Neuronal stem cell (in vitro differentiated cells): ENCODE measurements around the gene ARHGAP25.

Experiments
- DNase-seq: peaks from one replicate; pipeline ENCODE4 v3.0.0-alpha.2; 2013; ENCODE audit warnings: low spot score
- H2AFZ ChIP-seq: one replicate; pipeline ENCODE4 v1.6.1; 2013; ENCODE audit warnings: mild to moderate bottlenecking, low read length, inconsistent platforms
- H2AK5ac ChIP-seq: 2 replicates; pipeline ENCODE4 v1.6.1; 2013; ENCODE audit warnings: low read depth, mild to moderate bottlenecking, inconsistent platforms, low read length, moderate library complexity, mixed read lengths
- H2BK120ac ChIP-seq: 2 replicates; pipeline ENCODE4 v1.6.1; 2013; ENCODE audit warnings: low read depth, mild to moderate bottlenecking, inconsistent platforms, low read length, moderate library complexity, mixed read lengths
- H2BK12ac ChIP-seq: one replicate; pipeline ENCODE4 v1.6.1; 2013; ENCODE audit warnings: low read length, inconsistent platforms
- H2BK15ac ChIP-seq: 2 replicates; pipeline ENCODE4 v1.6.1; 2013; ENCODE audit warnings: mild to moderate bottlenecking, low read length, inconsistent platforms, mixed read lengths
- H2BK5ac ChIP-seq: one replicate; pipeline ENCODE4 v1.6.1; 2013; ENCODE audit warnings: inconsistent platforms, mild to moderate bottlenecking, low read length, moderate library complexity
- H3K14ac ChIP-seq: one replicate; pipeline ENCODE4 v1.6.1; 2013; ENCODE audit warnings: low read length, inconsistent platforms
- H3K18ac ChIP-seq: 2 replicates; pipeline ENCODE4 v1.6.1; 2013; ENCODE audit warnings: low read length, inconsistent platforms
- H3K23ac ChIP-seq: 2 replicates; pipeline ENCODE4 v1.6.1; 2013; ENCODE audit warnings: low read depth, mild to moderate bottlenecking, mixed read lengths, low read length, inconsistent platforms; ENCODE audit not compliant: poor library complexity
- H3K27ac ChIP-seq: replicated peaks from 3 replicates; pipeline ENCODE4 v1.5.1; 2013; ENCODE audit warnings: low read length, inconsistent platforms
- H3K27me3 ChIP-seq, 3 experiments: 2 replicates each; pipeline ENCODE4 v1.6.1; 2013; ENCODE audit warnings: low read length in 3 of 3, mild to moderate bottlenecking in 2 of 3, inconsistent platforms in 1 of 3, low read depth in 1 of 3, mixed read lengths in 1 of 3, moderate library complexity in 1 of 3; ENCODE audit not compliant: control insufficient read depth in 3 of 3, insufficient read depth in 3 of 3
- H3K36me3 ChIP-seq, 2 donors: replicated peaks in 1 of 2; 2 replicates each; pipeline ENCODE4 v1.6.1; 2013; ENCODE audit warnings: low read length in 2 of 2; ENCODE audit not compliant: control insufficient read depth in 2 of 2, insufficient read depth in 2 of 2
- H3K4ac ChIP-seq: 2 replicates; pipeline ENCODE4 v1.6.1; 2013; ENCODE audit warnings: inconsistent platforms, mild to moderate bottlenecking, low read length, moderate library complexity
- H3K4me1 ChIP-seq, 2 donors: 1 replicate in 1 of 2; 2 replicates in 1 of 2; pipeline ENCODE4 v1.6.1; 2013; ENCODE audit warnings: low read length in 2 of 2, low read depth in 1 of 2; ENCODE audit not compliant: control insufficient read depth in 2 of 2, insufficient read depth in 1 of 2
- H3K4me2 ChIP-seq: one replicate; pipeline ENCODE4 v1.6.1; 2013; ENCODE audit warnings: mild to moderate bottlenecking, low read length, inconsistent platforms; ENCODE audit not compliant: insufficient read depth, poor library complexity, severe bottlenecking
- H3K4me3 ChIP-seq, 2 donors: 2 replicates each; pipeline ENCODE4 v1.5.1; 2013; ENCODE audit warnings: low read length in 2 of 2, mild to moderate bottlenecking in 2 of 2, inconsistent platforms in 1 of 2, moderate library complexity in 1 of 2
- H3K79me1 ChIP-seq: one replicate; pipeline ENCODE4 v1.6.1; 2013; ENCODE audit warnings: low read depth, mild to moderate bottlenecking, inconsistent platforms, low read length, moderate library complexity
- H3K9ac ChIP-seq: one replicate; pipeline ENCODE4 v1.6.1; 2013; ENCODE audit warnings: mild to moderate bottlenecking, low read depth, low read length, inconsistent platforms; ENCODE audit not compliant: poor library complexity
- H3K9me3 ChIP-seq, 2 donors: replicated peaks in 1 of 2; 2 replicates each; pipeline versions ENCODE3 to v1.6.1; 2013; ENCODE audit warnings: low read length in 2 of 2, mild to moderate bottlenecking in 2 of 2, inconsistent platforms in 1 of 2, low read depth in 1 of 2, mixed read lengths in 1 of 2, moderate library complexity in 1 of 2; ENCODE audit not compliant: control insufficient read depth in 2 of 2, insufficient read depth in 1 of 2
- H4K8ac ChIP-seq: one replicate; pipeline ENCODE4 v1.6.1; 2013; ENCODE audit warnings: low read depth, mild to moderate bottlenecking, inconsistent platforms, low read length, moderate library complexity
- H4K91ac ChIP-seq: one replicate; pipeline ENCODE4 v1.6.1; 2013; ENCODE audit warnings: low read length, low read depth, mild to moderate bottlenecking, inconsistent platforms; ENCODE audit not compliant: poor library complexity
- WGBS, 2 donors: extraction: QIAGEN DNeasy Blood & Tissue Kit; methylation state at CpG; one replicate each; pipeline ENCODE4 v1.1.7; 2013; ENCODE audit warnings: missing lambda C conversion rate in 2 of 2, mixed read lengths in 1 of 2; ENCODE audit not compliant: insufficient read length in 2 of 2, insufficient replicate concordance in 1 of 2; ENCODE audit errors: extremely low coverage in 2 of 2; 5-methylcytosine and 5-hydroxymethylcytosine counted together

ARHGAP25 gene

GRCh38 chr2:68779595-68779994 is 45.0 kb downstream of the ARHGAP25 start:
- H3K79me1 ChIP-seq: no peaks in the 10 kb centered on the region
- no peak overlapping the region for H3K9ac ChIP-seq
- no peak overlapping the region for H2BK120ac ChIP-seq
- no peak overlapping the region for H4K91ac ChIP-seq
- H2AK5ac ChIP-seq: no peak overlapping the region
- DNase-seq: no peak
- no peak overlapping the region for H3K4ac ChIP-seq
- H4K8ac ChIP-seq: no peak overlapping the region
- no peak overlapping the region for H3K27ac ChIP-seq
- H3K4me1 ChIP-seq: no peaks in the 10 kb centered on the region
- H3K23ac ChIP-seq: no peak overlapping the region
- no peaks in the 10 kb centered on the region for H3K9me3 ChIP-seq
- H3K14ac ChIP-seq: no peak overlapping the region
- no peak overlapping the region for H3K4me3 ChIP-seq
- no peak overlapping the region for H2BK5ac ChIP-seq
- H2BK12ac ChIP-seq: no peak overlapping the region
- no peak overlapping the region for H3K4me2 ChIP-seq
- no peaks in the 10 kb centered on the region for H3K36me3 ChIP-seq
- H2BK15ac ChIP-seq: no peak overlapping the region
- H2AFZ ChIP-seq: no peak overlapping the region
- no peaks in the 10 kb centered on the region for H3K27me3 ChIP-seq
- no peak overlapping the region for H3K18ac ChIP-seq

GRCh38 chr2:68784188-68784587 is 49.6 kb downstream of the ARHGAP25 start:
- no peak for DNase-seq
- Histone ChIP-seq H4K8ac (no peak overlapping the region), H3K4ac (no peak overlapping the region), H3K27ac (no peak overlapping the region), H2BK12ac (no peak overlapping the region), H2BK120ac (no peak overlapping the region), H3K79me1 (no peaks in the 10 kb centered on the region), H3K4me3 (no peak overlapping the region), H3K9me3 (no peaks in the 10 kb centered on the region), H3K4me1 (no peaks in the 10 kb centered on the region), H3K9ac (no peak overlapping the region), H2AFZ (no peak overlapping the region), H3K18ac (no peak overlapping the region), H3K36me3 (no peaks in the 10 kb centered on the region), H2BK5ac (no peak overlapping the region), H3K4me2 (no peak overlapping the region), H3K14ac (no peak overlapping the region), H2AK5ac (no peak overlapping the region), H4K91ac (no peak overlapping the region), H3K27me3 (no peaks in the 10 kb centered on the region), H3K23ac (no peak overlapping the region), H2BK15ac (no peak overlapping the region)
- no CpG with 5 or more reads among the region's 2 CpGs for WGBS, 2 donors

DNA sequence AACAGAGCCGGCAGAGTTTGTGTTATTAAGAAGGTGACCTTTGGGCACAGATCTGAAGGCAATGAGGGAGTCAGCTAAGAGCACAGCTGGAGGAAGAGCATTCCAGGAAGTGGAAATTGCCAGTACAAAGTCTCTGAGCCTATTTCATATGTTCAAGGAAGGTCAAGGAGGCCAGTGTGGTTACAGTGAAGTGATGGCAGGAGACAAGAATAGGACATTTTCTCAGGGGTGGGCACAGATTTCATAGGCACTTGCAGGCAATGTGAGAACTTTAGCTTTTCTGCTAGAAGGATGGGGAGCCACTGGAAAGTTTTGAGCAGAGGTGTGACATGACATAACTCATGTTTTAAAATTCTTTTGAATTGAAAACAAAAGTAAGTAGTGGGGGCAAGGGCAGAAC is 50.3 kb downstream of the ARHGAP25 start:
- Histone ChIP-seq H3K23ac (no peak overlapping the region), H2BK5ac (no peak overlapping the region), H2AFZ (no peak overlapping the region), H2BK12ac (no peak overlapping the region), H2AK5ac (no peak overlapping the region), H3K9ac (no peak overlapping the region), H3K9me3 (no peaks in the 10 kb centered on the region), H4K8ac (no peak overlapping the region), H3K79me1 (no peaks in the 10 kb centered on the region), H3K18ac (no peak overlapping the region), H2BK120ac (no peak overlapping the region), H3K36me3 (no peaks in the 10 kb centered on the region), H3K27me3 (no peaks in the 10 kb centered on the region), H2BK15ac (no peak overlapping the region), H4K91ac (no peak overlapping the region), H3K27ac (no peak overlapping the region), H3K4me2 (no peak overlapping the region), H3K4me1 (no peaks in the 10 kb centered on the region), H3K4ac (no peak overlapping the region), H3K4me3 (no peak overlapping the region), H3K14ac (no peak overlapping the region)
- DNase-seq: no peak
- WGBS, 2 donors: no CpG with 5 or more reads among the region's 1 CpG

DNA sequence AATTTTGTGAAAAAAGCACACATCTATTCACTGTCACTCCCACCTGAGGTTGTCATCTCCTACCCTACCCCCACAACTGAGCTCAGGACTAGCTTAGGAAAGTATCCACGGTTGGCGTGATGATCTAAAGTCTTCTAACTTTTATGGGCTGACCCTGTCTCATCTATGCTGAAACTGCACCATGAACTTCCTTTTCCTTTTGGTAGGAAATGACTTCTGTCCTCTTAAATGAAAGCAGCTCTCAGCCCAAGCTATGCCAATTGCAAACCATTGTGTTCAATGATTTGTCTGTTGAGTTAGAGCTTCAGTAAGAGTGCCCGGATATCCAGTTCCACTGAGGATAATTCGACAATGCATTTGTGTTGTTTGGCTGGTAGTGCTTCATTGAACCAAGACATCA is 52.7 kb downstream of the ARHGAP25 start:
- no peaks in the 10 kb centered on the region for H3K27me3 ChIP-seq
- H3K4me2 ChIP-seq: no peak overlapping the region

More for the DNA sequence above, 52.7 kb downstream of the ARHGAP25 start:
- Histone ChIP-seq H2BK15ac (no peak overlapping the region), H2BK12ac (no peak overlapping the region), H4K91ac (no peak overlapping the region), H2AFZ (no peak overlapping the region), H3K79me1 (no peaks in the 10 kb centered on the region), H2AK5ac (no peak overlapping the region), H3K9me3 (no peaks in the 10 kb centered on the region), H3K36me3 (no peaks in the 10 kb centered on the region), H3K4ac (no peak overlapping the region), H3K4me3 (no peak overlapping the region), H3K23ac (no peak overlapping the region), H3K27ac (no peak overlapping the region), H3K9ac (no peak overlapping the region), H3K14ac (no peak overlapping the region), H3K18ac (no peak overlapping the region), H3K4me1 (no peaks in the 10 kb centered on the region), H4K8ac (no peak overlapping the region), H2BK5ac (no peak overlapping the region), H2BK120ac (no peak overlapping the region)
- DNase-seq: no peak
- no CpG with 5 or more reads among the region's 4 CpGs for WGBS, 2 donors
